A673 (cell line): ENCODE data around the gene YJEFN3. TPM values are rescaled to one million over a fixed set of nuclear protein-coding genes. Genes with fewer than 3 reads are reported as not detected.

Experiments
- BruUV-seq: library from RNA; stranded (reverse); fragments of 400-500 nt; replicated peaks from 2 replicates; lab custom pipeline; 2021; lab: Mats Ljungman, UMichigan
- CTCF ChIA-PET: fragments of 300-600 bp; sonication (Branson Sonifier 250); formaldehyde crosslinking; loops from one replicate; lab custom pipeline; 2022; ENCODE audit warnings: antibody characterized with exemption; lab: Charles Lee
- POLR2A ChIA-PET: fragments of 300-600 bp; sonication (Branson Sonifier 250); formaldehyde crosslinking; loops from one replicate; lab custom pipeline; 2022; ENCODE audit warnings: antibody characterized with exemption; ENCODE audit not compliant: low non-redundant PET; lab: Charles Lee
- DNase-seq: peaks from one replicate; pipeline ENCODE4 v3.0.0-alpha.2; 2015; ENCODE audit warnings: low spot score
- H3K27ac ChIP-seq: fragments of 200-600 bp; sonication (generic); 2 replicates; pipeline ENCODE4 v1.5.1; 2016; ENCODE audit warnings: mixed run types, low read depth, mild to moderate bottlenecking, mixed read lengths, antibody characterized with exemption, low read length; ENCODE audit not compliant: poor library complexity, severe bottlenecking
- H3K27me3 ChIP-seq: fragments of 200-600 bp; sonication (generic); replicated peaks from 2 replicates; pipeline ENCODE4 v1.6.1; 2017; ENCODE audit warnings: mixed run types, low read depth, mild to moderate bottlenecking, mixed read lengths, antibody characterized with exemption, low read length; ENCODE audit not compliant: insufficient read depth, poor library complexity
- H3K36me3 ChIP-seq: fragments of 200-600 bp; sonication (generic); 2 replicates; pipeline ENCODE4 v1.6.1; 2016; ENCODE audit warnings: mixed run types, mild to moderate bottlenecking, mixed read lengths, antibody characterized with exemption, low read length; ENCODE audit not compliant: insufficient read depth, poor library complexity, severe bottlenecking
- H3K4me1 ChIP-seq: fragments of 200-600 bp; sonication (generic); 2 replicates; pipeline ENCODE4 v1.6.1; 2017; ENCODE audit warnings: mixed run types, mild to moderate bottlenecking, mixed read lengths, antibody characterized with exemption, low read length; ENCODE audit not compliant: insufficient read depth, poor library complexity, severe bottlenecking
- H3K4me3 ChIP-seq: fragments of 200-600 bp; sonication (generic); 2 replicates; pipeline ENCODE4 v1.5.1; 2016; ENCODE audit warnings: low read depth, mixed run types, mild to moderate bottlenecking, mixed read lengths, low read length; ENCODE audit not compliant: poor library complexity, severe bottlenecking
- H3K9me3 ChIP-seq: fragments of 200-600 bp; sonication (generic); 2 replicates; pipeline ENCODE4 v1.6.1; 2016; ENCODE audit warnings: mixed run types, low read depth, mild to moderate bottlenecking, mixed read lengths, antibody characterized with exemption, low read length; ENCODE audit not compliant: poor library complexity, severe bottlenecking
- CTCF ChIP-seq: fragments of 300-800, 200-600 bp; sonication (generic); conservative IDR thresholded peaks from 2 replicates; pipeline ENCODE4 v1.5.1; 2017; ENCODE audit warnings: low read depth, mild to moderate bottlenecking, antibody characterized with exemption, low read length, moderate library complexity, mixed read lengths
- EZH2 ChIP-seq: fragments of 200-600 bp; sonication (generic); IDR thresholded peaks from 2 replicates; pipeline ENCODE4 v1.6.1; 2017; ENCODE audit warnings: borderline replicate concordance, low read depth, mild to moderate bottlenecking, mixed read lengths, antibody characterized with exemption, low read length; ENCODE audit not compliant: poor library complexity, severe bottlenecking
- intact Hi-C: fragments of 100-400 bp; cut with micrococcal nuclease; formaldehyde crosslinking; loops from one replicate; pipeline ENCODE4 v1.10.0; 2022; ENCODE audit not compliant: unreplicated experiment
- total RNA-seq: library from RNA; stranded (reverse); gene quantifications from 2 replicates; pipeline ENCODE4 v1.2.3, GENCODE V29; 2021

YJEFN3 gene
- total RNA-seq, 1 experiment from 2014 or later: 8.6 TPM

DNA sequence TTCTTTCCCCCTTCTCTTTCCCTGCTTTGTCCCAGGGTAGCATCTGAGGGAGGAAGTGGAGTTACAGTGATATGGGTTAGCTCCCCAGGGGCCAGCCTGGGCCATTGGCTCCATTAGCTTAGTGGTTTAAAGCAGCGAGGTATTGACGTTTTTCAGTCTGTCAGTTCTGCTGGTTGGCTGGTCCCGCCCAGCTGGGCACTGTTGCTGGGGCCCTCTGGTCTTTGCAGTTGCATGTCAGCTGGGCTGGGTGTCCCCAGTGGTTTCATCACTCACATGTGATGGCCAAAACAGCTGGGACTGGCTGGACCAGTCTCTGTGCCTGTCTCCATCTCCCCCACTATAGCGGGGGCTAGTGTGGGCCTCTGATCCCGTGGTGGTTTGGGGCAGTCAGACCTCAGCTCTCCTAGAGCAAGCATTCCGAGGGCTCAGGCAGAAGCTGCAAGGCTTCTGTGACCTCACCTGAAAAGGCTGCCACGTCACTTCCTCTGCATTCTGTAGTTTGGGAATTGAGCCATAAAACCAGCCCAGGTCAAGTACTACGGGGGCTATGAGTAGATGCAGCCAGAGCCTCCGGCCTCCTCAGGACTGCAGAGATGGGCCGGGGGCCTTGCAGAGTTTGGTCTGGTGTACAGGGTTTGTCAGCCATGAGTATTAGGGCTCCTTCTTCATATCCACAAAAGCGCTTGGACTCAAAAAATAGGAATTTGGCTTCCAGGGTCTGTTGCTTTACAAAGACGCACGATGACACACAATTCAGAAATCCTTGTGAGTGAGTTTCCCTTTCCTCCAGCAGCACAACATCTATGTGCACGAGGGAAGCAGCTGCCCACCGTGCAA, 43.3 kb upstream of the YJEFN3 start:
- H3K27ac ChIP-seq: peak overlapping the region; percentile 7
- ChIA-PET POLR2A (no interaction called here), CTCF (no interaction called here)
- intact Hi-C loops: loop anchor here (5.0 kb wide), 1 partner anchor 338 kb away; no protein-coding TSS in a partner anchor
- TF ChIP-seq CTCF (no peak), EZH2 (no peak)
- H3K4me3 ChIP-seq: no peak overlapping the region
- H3K27me3 ChIP-seq: no peaks in the 10 kb centered on the region
- no TSS peak for BruUV-seq
- DNase-seq: no peak
- H3K36me3 ChIP-seq: no peaks in the 10 kb centered on the region
- H3K4me1 ChIP-seq: peaks cover 25% of the 10 kb centered on the region
- H3K9me3 ChIP-seq: no peaks in the 10 kb centered on the region

DNA sequence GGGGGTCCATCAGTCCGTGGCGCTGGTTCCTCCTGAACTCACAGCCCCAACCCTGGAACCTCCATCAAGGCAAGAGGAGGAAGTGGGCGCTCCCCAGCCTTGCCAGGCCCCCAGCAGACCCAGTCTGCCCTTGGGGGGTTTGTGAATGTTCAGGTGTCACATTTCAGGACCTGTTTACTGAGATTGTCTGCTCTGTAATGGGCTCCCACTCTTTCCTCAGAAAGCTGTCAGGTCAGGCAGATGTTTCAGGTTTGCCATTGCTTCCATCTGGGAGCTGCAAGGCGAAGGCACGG, 42.8 kb upstream of the YJEFN3 start:
- no peak overlapping the region for H3K4me3 ChIP-seq
- peak overlapping the region; percentile 7 for H3K27ac ChIP-seq
- TF ChIP-seq CTCF: no peak
- TF ChIP-seq EZH2: no peak
- H3K4me1 ChIP-seq: peaks cover 28% of the 10 kb centered on the region
- H3K27me3 ChIP-seq: no peaks in the 10 kb centered on the region
- no peaks in the 10 kb centered on the region for H3K9me3 ChIP-seq
- no TSS peak for BruUV-seq
- POLR2A ChIA-PET: no interaction called here
- no peak for DNase-seq
- peaks cover 3% of the 10 kb centered on the region for H3K36me3 ChIP-seq
- intact Hi-C loops: loop anchor here (5.0 kb wide), 1 partner anchor 339 kb away; no protein-coding TSS in a partner anchor
- CTCF ChIA-PET: no interaction called here

DNA sequence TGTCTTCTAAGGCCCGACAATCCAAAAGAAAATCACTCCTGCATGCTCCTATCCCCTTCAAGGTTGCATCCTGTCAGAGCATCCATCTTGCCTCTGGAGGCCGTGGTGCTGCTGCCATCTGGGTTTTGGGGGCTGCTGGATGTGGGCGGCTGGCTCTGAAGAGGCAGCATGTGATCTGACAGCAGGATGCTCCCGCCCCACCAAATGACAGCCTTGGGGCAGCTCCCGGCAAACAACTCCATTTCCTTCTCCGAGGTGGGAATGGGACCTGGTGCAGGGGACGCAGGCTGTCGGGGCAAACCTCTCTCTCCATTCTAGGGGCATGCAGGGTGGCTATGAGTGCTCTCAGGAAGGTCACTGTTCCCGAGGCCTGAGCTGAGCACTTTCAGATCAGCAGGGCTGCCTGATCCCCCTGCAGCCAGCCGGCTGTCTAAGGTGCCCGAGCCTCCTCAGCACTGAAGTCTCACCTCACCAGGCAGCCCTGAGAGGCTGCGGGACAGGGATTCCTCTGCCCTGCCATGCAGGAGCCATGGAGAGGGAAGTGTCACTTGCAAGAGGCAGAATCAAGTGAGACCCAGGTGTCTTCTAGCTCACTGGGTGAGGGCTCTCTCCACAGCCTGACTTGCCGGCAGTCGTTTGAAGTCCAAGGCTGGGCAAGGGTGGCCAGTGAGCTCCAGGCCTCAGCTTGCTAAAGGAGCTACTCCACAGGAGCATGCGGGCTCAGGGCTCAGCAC, 42.2 kb upstream of the YJEFN3 start:
- no peak for TF ChIP-seq EZH2
- no peak for TF ChIP-seq CTCF
- DNase-seq: no peak
- Histone ChIP-seq H3K27me3 (no peaks in the 10 kb centered on the region), H3K4me1 (peaks cover 28% of the 10 kb centered on the region), H3K9me3 (no peaks in the 10 kb centered on the region), H3K27ac (peak overlapping the region; percentile 3), H3K36me3 (peaks cover 6% of the 10 kb centered on the region), H3K4me3 (no peak overlapping the region)
- intact Hi-C loops: loop anchor here (5.0 kb wide), 1 partner anchor 339 kb away; no protein-coding TSS in a partner anchor
- POLR2A ChIA-PET: no interaction called here
- CTCF ChIA-PET: no interaction called here
- BruUV-seq: no TSS peak
